DOHH2 (cell line): ENCODE results near the gene SLC7A14.

Experiments
- EZH2phosphoT487 ChIP-seq: fragments of 200-600 bp; sonication (generic); IDR thresholded peaks from 2 replicates; pipeline ENCODE4 v1.6.1; 2017; ENCODE audit warnings: borderline replicate concordance, mild to moderate bottlenecking, antibody characterized with exemption, low read length, moderate library complexity, mixed read lengths
- TF ChIP-seq, protein P1 (sequence below): fragments of 200-600 bp; sonication (generic); IDR thresholded peaks from one replicate; pipeline ENCODE4 v1.5.1; 2014; ENCODE audit warnings: antibody characterized with exemption, mild to moderate bottlenecking, low read depth, low read length; ENCODE audit not compliant: poor library complexity, severe bottlenecking

DNA sequence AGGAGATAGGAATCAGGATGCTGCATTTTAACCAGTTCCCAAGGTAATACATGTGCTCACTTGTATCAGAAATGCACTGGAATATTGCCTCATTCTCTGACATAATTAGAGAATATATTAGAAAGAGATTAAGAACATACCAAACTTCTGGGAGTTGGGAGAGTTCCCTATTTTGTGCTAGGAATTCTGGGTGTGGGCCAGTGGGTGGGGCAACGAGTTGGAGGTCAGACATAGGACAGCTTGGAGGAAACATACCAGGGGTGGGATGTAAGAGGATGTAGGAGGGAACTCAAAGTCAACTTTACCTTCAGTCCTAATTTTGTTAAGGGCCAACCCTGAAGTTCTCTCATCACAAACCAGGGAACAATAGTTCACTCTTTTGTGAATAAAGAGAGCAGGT is 83.6 kb downstream of the SLC7A14 start:
- TF ChIP-seq, protein P1, sequence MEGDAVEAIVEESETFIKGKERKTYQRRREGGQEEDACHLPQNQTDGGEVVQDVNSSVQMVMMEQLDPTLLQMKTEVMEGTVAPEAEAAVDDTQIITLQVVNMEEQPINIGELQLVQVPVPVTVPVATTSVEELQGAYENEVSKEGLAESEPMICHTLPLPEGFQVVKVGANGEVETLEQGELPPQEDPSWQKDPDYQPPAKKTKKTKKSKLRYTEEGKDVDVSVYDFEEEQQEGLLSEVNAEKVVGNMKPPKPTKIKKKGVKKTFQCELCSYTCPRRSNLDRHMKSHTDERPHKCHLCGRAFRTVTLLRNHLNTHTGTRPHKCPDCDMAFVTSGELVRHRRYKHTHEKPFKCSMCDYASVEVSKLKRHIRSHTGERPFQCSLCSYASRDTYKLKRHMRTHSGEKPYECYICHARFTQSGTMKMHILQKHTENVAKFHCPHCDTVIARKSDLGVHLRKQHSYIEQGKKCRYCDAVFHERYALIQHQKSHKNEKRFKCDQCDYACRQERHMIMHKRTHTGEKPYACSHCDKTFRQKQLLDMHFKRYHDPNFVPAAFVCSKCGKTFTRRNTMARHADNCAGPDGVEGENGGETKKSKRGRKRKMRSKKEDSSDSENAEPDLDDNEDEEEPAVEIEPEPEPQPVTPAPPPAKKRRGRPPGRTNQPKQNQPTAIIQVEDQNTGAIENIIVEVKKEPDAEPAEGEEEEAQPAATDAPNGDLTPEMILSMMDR = no peak
- TF ChIP-seq EZH2phosphoT487 = no peak
